ENCODE results near the gene OPA3.
"Not testable (repeated sequence)": the region's sequence is repeated elsewhere in the genome, so short reads cannot be mapped to it uniquely, and the experiment has no call there.

The OPA3 gene

DNA sequence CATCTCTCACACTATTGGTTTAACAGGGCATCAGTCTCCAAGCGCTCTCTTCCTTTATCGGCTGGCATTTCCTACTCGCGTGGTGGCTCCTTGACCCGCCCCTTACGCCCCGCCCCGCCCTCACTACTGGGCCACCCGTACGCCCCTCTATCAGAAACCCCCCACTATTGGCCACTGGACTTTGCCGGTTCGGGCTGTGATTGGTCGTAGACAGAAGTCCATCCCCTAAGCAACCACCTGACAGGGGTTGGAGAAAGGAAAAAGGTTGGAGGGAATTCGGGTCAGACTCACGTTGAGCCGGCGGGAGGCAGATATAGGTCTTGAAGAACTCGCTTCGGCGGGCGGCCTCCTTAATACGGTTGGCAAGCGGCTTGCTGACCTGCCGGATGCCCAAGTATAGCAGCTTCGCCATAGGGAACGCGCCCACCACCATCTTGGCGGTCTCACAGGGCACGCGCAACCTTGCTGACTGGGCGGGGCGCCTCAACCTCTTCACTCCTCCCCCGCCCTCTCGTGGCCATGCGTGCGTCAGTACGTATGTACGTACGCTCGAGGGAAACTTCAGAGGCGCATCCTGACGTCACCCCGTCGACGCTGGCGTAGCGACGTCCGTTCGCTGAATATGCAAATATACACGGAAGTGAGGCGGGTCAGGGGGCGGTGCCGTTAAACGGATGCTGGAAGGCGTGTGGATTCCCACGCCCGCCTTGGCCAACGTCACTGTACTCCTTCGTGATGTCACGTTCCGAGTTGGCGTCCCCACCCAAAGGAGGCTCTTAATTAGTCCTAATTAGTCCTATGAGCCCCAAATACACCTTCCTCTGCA is at the start of gene OPA3:
TSS of gene OPA3 (minus strand) at position 471 of the 826 bp plus-strand sequence. CDS start at position 433, 38 bp downstream.
- DNase-seq (ENCODE audit: low read depth) = peak; percentile 99

DNA sequence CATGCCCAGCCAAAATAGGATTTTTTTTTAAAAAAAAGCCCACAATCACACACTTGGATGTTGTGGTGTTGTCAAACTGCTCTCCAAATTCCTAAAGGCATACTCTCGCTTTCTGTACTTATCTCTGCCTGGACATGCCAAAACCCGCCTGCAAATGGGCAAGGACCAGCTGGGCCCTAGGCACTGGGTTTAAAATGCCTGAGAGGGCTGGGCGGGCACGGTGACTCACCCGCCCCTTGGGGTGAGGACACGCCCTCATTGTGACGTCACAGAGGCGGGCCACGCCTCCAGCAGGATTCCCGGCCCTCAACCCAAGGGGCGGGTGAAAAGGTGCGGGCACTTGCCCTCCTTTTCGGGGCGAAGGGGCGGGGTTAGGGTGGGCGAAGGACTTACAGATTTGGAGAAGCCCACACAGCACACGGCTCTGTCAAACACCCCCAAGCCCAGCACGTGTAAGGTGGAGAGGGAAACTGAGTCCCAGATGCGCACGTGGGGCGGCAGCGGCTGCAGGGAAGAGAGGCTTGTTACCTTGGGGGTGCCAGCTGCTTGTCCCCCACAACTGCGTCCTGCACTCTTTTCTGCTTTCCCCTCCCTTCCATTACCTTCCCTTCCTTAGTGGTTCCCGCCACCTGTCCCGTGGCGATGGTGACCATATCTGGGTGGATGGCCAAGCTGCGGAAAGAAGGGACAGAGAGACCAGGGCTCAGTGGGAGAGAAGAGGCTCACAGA is 48.0 kb upstream of the OPA3 start:
- peak; percentile 27 for DNase-seq (ENCODE audit: low read depth)

DNA sequence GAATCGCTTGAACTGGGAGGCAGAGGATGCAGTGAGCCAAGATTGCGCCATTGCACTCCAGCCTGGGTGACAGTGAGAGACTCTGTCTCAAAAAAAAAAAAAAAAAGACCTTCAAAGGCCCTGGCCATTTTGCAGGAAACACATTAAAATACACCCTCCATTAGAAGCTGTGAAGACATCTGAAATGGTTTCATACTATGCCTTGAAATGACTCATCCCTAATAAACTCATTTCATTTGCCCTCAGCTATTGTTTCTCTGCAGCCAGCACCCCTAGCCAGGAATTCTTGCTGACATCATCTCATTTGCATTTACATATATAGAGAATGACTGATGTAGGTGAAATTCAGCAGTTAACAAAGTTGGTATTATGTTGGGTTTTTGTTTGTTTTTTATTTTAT is 45.9 kb upstream of the OPA3 start:
- DNase-seq (ENCODE audit: low read depth) = no peak

DNA sequence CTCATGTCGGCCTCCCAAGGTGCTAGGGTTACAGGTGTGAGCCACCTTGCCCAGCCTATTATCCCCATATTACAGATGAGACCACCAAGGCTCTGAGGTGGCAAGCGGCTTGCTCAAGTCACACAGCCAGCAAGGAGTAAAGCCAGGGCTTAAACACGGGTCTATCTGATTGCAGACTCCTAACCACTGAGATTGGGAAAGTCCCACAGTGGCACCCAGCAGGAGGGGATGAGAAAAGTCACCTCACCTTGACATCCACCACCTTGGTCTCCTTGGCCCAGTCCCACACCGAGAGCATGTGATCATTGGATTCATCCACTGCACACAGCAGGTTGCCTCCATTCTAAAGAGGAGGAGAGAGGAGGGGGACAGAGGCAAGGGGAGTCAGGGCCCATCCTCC is 45.1 kb upstream of the OPA3 start:
- DNase-seq (ENCODE audit: low read depth) = no peak

DNA sequence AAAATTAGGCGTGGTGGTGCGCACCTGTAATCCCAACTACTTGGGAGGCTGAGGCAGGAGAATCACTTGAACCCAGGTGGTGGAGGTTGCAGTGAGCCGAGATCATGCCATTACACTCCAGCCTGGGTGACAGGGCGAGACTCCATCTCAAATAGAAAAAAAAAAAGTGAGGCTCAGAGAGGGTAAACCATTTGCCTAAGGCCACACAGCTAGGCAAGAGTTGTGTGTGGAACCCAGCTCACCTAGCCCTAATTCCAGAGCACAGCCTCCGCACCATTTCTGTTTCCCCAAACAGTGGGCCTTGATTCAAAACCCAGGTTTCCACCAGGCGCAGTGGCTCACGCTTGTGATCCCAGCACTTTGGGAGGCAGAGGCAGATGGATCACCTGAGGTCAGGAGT is 43.6 kb upstream of the OPA3 start:
- not testable (repeated sequence) for DNase-seq (ENCODE audit: low read depth)

DNA sequence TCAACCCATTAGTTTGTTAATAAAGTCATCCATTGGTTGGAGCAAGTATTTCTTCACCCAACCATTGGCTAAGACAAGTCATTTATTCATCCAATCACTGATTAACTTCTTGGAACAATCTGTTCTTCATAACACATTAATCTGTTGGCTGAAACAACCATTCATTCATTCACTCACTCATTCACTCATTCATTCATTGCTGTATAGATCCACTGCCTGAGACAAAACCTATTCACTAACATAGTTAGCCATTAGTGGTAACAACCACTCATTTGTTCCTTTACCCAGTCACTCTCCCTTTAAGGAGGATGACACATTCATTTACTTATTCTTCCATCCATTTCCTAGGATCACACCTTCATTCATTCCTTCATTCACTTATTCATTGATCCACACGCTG is 39.4 kb upstream of the OPA3 start:
- no peak for DNase-seq (ENCODE audit: low read depth)

DNA sequence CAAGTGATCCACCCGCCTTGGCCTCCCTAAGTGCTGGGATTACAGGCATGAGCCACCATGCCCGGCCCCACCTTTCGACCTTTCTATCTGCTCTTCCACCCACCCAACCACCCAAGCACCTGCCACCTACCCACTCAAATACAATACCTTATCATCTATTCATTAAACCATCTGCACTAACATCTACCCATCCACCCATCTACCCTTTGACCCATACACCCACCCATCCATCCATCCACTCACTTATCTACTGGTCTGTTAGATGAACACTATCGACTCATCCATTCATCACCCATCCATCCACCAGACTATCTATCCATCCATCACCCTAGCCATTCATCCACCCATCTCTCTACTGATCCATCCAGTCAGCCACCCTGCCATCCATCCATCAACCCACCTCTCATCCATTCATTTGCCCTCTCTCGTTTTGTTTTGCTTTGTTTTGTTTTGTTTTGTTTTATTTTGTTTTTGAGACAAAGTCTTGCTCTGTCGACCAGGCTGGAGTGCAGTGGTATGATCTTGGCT is 37.4 kb upstream of the OPA3 start:
- no peak for DNase-seq (ENCODE audit: low read depth)

DNA sequence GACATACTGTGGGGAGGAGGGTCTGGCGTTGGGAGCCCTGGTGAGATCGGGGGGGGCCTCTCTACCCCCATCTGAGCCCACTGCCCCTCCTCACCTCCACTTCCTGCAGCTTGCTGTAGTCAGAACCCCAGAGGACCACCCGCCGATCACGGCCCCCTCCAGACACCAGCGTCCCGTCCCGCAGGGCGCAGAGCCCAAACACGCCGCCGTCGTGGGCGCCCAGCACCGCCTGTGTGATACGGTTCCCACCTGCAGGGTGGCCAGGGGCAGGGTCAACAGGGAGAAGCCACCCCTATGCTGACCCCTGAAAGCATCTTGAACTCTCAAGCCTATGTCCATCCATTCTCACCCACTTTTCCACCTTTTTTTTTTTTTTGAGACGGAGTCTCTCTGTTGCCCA is 36.8 kb upstream of the OPA3 start:
- no peak for DNase-seq (ENCODE audit: low read depth)

DNA sequence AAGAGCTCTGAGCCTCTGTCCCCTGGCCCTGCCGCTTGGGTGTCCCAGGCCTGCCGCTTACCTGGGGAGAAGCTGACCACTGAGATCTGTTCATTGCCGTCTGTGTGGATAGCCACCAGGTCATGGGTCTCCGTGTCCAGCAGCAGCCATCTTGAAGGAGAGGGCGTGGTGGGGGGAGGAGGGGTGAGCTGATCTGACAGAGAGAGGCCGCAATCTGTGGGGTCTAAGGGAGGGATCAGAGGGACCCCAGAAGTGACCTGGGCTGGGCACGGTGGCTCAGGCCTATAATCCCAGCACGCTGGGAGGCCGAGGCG is 32.1 kb upstream of the OPA3 start:
- no peak for DNase-seq (ENCODE audit: low read depth)

GRCh38 chr19:45615795-45616703 is 31.4 kb upstream of the OPA3 start:
- DNase-seq (ENCODE audit: low read depth) = peak; percentile 76

GRCh38 chr19:45615056-45615455 is 30.5 kb upstream of the OPA3 start:
- DNase-seq (ENCODE audit: low read depth) = not testable (repeated sequence)

- no peak for DNase-seq (ENCODE audit: low read depth)
Observed at GRCh38 chr19:45613926-45614725, 29.5 kb upstream of the OPA3 start.

DNA sequence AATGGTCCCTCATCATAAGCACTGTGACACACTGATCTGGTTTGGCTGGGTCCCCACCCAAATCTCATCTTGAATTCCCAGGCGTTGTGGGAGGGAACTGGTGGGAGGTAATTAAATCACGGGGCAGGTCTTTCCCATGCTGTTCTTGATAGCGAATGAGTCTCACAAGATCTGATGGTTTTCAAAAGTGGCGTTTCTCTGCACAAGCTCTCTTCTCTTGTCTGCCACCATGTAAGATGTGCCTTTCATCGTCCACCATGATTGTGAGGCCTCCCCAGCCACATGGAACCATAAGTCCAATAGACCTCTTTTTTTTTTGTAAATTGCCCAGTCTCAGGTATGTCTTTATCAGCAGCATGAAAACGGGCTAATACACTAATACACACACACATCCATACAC is 24.3 kb upstream of the OPA3 start:
- no peak for DNase-seq (ENCODE audit: low read depth)

DNA sequence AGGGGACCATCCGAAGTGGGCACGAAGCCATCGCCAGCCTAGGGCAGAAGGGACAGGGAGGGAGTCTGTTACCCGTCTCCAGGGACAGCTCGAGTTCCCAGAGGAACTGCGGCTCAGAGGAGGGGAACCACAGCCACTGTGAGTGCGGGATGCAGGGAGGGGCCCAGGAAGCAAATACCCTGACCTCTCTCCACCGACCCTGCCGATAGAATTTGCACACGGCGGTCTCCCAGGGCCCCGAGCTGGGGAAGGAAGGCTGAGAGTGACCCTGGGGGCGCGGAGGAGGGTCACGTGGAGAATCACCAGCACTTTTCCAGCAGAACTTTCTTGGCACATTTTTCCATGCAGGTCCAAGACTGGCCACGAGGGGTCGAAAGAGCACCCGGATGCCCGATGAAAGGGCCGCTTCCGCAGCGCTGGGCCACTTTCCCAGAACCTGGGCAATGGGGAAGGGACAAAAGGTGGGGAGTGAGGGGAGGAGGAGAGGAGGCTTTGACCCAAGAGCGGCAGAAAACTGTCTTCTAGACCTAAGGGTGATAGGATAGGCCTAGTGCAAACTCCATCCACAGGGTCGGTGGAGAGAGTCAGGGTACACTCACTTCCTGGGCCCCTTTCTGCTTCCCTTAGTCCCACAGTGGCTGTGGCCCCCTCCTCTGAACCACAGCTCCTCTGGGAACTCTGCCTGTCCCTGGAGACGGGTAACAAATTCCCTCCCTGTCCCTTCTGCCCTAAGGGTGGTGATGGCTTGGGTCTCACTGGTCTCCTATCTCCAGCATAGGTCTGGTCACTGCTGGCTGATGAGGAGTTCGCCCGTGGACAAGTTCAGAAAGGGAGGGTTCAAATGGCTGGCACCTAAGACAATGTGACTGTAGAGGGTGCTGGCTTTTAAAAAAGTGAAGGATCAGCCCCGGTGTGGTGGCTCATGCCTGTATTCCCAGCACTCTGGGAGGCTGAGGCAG is 22.7 kb upstream of the OPA3 start:
- DNase-seq (ENCODE audit: low read depth) = peak; percentile 15

- DNase-seq (ENCODE audit: low read depth) = no peak
Observed at GRCh38 chr19:45601524-45602374, 17.1 kb upstream of the OPA3 start, which contains the start of gene GPR4. Gene GPR4, minus strand, starts transcription at chr19:45602212. Its CDS starts 10,346 bp downstream, at chr19:45591866.

DNA sequence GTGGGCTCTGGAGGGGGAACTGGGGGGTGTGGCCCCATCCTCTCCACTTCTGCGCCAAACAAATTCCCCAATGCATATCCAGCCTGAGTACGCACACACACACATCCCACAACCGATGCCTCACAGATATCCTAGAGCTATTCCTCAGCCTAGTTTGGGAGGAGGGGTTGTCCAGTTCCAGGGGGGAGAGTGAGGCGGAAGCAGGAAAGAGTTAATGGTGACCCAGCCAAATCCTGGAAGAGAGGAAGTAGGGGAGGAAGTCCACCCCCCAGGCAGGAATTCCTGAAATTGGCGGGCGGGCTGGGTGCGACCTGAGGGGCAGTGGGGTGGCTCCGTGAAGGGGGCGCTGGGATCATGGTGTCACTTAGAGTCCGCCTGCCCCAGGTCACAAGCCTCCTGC is 16.5 kb upstream of the OPA3 start:
- no peak for DNase-seq (ENCODE audit: low read depth)

- no peak for DNase-seq (ENCODE audit: low read depth)
Observed at GRCh38 chr19:45600340-45600885, 15.8 kb upstream of the OPA3 start.

DNA sequence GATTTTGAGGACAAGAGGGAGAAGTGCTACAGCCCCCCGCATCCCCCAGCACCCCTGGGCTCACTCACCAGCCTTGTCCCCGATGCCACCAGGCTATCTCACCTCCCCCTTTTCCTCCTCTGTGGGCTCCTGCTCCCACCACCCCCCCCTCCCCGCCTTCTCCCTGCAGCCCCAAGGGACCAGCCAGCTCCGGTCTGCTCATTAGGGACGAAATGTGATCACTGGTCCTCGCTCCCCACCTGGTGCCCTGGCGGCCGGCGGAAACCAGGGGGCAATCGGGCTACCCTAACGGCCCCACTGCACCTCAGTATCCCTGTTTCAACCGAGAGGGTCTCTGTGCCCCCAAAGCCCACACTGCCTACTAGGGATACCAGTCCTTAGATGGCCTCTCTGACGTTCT is 14.7 kb upstream of the OPA3 start:
- no peak for DNase-seq (ENCODE audit: low read depth)

All from stimulated activated CD8-positive, alpha-beta memory T cell treated with anti-CD3 and anti-CD28 coated beads, Interleukin-7, amount 100 ng/mL, for 24 hours (primary cell).